HG03280 (cell line): ENCODE results near the gene DNAJC27.
A peak's percentile ranks its signal among the peaks of the same experiment; 100 is the strongest.

Source experiments
- ATAC-seq: cut with Tn5 transposase; IDR thresholded peaks from one replicate; pipeline ENCODE4 v1.9.1; 2021; ENCODE audit warnings: mild to moderate bottlenecking, moderate library complexity; ENCODE audit not compliant: unreplicated experiment

The DNAJC27 gene

GRCh38 chr2:24971286-24971535 lies 544 bp downstream of the DNAJC27 start:
- ATAC-seq, result peak; percentile 0

GRCh38 chr2:24970483-24971285 lies 1.1 kb downstream of the DNAJC27 start:
- ATAC-seq, result no peak

GRCh38 chr2:24969784-24970183 lies 2.0 kb downstream of the DNAJC27 start:
- no peak for ATAC-seq

GRCh38 chr2:24961903-24962302 lies 9.9 kb downstream of the DNAJC27 start:
- no peak for ATAC-seq

DNA sequence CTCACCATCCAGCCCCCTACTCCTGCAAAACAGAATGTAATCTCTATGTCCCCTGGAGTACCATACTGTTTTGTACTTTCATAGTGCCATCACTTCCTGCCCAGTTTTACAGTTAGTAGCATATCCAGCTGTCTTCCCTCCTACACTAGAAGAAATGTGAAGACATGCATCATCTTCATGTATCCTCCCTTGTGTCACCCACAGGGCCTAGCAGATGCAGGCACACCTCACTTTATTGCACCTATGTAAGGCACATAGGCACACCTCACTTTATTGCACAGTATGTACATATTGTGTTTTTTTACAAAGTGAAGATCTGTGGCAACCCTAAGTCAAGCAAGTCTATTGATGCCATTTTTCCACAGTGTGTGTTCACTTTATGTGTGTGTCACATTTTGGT lies 12.0 kb downstream of the DNAJC27 start:
- ATAC-seq, result no peak

DNA sequence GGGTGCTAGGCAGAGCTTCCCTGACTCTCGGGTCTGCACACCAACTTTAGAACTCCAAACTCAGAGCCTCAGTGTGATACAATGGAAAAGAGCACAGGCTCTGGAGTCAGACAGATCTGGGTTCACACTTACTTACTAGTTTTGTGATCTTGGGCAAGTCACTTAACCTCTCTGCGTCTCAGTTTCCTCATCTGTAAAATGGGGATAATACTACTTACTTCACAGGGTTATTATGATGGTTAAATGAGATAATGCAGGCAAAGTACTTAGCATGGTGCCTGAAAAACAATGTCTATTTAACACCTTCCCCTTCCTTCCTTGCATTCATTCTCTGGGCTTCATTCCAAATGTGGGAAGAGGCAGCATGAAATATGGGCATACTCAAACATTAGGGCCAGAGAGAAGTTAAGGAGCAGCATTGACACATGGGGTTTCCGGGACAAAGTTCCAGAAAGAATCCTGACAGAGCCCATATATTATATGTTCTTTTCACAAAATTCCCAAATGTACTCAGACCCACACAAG lies 13.3 kb downstream of the DNAJC27 start:
- ATAC-seq, result no peak

- ATAC-seq, result no peak
Measured at GRCh38 chr2:24957976-24958375, 13.8 kb downstream of the DNAJC27 start.

DNA sequence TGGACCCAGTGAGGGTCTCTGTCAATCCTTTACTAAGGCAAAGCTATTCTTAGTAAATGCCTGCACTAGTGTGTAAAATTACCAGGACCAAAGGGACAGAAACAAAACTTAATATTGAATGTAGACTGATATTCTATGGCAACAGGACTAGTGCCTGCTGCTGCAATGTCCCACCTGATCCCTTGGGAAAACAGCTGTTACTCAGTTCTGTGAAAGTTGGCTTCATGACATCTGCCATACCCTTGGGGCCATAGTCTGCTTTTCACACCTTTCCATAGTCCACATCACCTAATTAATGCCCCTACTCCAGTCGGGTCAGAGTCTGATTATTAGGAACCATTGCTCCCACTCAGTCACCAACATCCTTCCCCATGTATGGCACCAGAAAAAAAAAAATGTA lies 14.5 kb downstream of the DNAJC27 start:
- ATAC-seq, result no peak

- ATAC-seq, result no peak
Measured at GRCh38 chr2:24955921-24956320, 15.8 kb downstream of the DNAJC27 start.

DNA sequence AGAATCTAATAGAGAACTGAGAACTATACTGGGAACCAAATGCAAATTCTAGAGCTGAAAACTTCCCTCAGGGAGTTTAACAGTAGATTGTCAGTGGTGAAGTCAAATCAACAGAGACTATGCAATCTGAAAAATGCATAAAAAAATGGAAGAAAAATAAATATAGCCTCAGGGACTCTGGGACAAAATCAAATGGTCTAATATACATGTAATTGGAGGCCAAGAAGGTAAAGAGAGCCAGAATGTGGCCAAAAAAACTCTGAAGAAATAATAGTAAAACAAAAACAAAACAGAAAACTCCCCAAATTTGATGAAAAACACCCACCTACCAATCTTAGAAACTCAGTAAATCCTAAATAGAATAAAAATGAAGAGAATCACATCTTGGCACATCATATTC lies 16.5 kb downstream of the DNAJC27 start:
- ATAC-seq, result no peak

DNA sequence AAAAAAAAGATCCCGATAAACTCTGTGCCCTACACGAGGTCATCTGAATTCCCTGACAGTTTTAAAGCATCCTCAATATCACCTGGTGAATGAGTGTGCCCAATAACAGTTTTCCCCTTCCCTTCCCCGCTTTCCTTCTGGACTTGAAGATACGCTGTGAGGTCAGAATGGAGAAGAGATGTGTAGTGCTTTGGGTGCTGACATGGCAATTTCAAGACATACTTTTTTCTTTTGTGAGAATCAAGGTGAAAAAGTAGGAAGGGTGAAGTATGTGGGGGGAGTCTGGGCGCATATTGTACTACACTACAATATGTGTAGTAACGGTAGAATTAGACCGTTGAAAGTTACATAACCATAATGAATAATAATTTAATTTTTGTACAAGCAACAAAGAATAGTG lies 21.7 kb downstream of the DNAJC27 start:
- ATAC-seq, result no peak

- ATAC-seq, result no peak
Measured at GRCh38 chr2:24948506-24948905, 23.2 kb downstream of the DNAJC27 start.

- ATAC-seq, result no peak
Measured at GRCh38 chr2:24947561-24948157, 24.1 kb downstream of the DNAJC27 start.

- no peak for ATAC-seq
Measured at GRCh38 chr2:24945907-24946306, 25.8 kb downstream of the DNAJC27 start.

- no peak for ATAC-seq
Measured at GRCh38 chr2:24943427-24944053, 28.2 kb downstream of the DNAJC27 start.

DNA sequence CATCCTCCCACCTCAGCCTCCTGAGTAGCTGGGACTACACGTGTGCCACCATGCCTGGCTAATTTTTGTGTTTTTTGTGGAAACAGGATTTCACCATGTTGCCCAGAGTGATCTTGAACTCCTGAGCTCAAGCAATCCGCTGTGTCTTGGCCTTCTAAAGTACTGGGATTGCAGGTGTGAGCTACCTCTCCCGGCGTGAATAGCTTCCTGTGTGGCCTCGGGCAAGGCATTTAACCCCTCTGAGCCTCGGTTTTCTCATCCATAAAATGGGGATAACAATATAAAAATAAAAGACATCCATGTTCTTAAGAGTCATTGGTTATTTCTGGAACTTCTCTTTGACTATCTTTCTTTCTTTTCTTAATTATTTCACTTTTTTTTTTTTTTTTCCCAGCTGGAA lies 32.4 kb downstream of the DNAJC27 start:
- ATAC-seq, result no peak

- ATAC-seq, result no peak
Measured at GRCh38 chr2:24937236-24937635, 34.5 kb downstream of the DNAJC27 start.

DNA sequence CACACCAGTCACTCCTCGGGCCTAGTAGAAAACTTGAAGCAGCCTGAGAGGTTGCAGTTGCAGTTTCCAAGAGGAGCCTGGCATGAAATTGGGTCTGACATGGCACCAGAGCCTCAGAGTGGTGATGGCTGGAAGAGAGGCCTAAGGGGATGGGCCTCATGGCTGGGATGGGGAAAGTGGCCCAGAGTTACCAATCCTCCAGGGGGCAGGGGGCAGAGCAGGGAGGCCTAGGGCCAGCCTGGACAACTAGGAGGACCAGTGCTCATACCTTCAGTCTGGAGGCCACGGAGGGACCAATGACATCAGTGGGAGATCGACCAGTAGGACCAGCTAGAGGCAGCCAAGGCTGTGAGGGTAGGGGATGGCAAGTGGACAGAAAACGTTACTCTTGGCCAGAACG lies 36.6 kb downstream of the DNAJC27 start:
- ATAC-seq, result no peak

- no peak for ATAC-seq
Measured at GRCh38 chr2:24932715-24933114, 39.0 kb downstream of the DNAJC27 start.

- no peak for ATAC-seq
Measured at GRCh38 chr2:24930768-24931167, 41.0 kb downstream of the DNAJC27 start.

- no peak for ATAC-seq
Measured at GRCh38 chr2:24929230-24929629, 42.5 kb downstream of the DNAJC27 start.

DNA sequence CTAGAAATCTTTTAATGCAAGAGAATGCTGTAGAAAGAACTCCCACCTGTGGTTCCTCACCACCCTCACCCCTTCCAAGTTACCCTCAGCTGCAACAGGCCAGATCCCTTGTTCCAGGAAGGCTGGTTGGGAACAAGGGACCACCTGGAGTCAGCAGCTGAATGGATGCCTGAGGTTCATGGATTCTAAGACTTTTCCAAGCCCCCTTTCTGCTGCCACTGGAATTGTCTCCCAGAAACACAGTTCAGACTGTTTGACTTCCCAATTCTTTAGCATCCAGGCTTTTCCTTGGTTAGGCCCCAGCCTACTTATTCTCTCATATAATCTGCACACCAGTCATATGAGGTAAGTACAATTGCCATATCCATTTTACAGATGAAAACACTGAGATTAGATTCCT lies 43.7 kb downstream of the DNAJC27 start:
- no peak for ATAC-seq
